Ascending aorta (tissue), 2 donors: ENCODE results near the gene CSNK2A1. TPM values are rescaled to one million over a fixed set of nuclear protein-coding genes. Genes with fewer than 3 reads are reported as not detected.
"Not testable (repeated sequence)": the region's sequence is repeated elsewhere in the genome, so short reads cannot be mapped to it uniquely, and the experiment has no call there.

Experiments used
- DNase-seq, 2 donors: peaks; one replicate each; pipeline ENCODE4 v3.0.0-alpha.2; 2019; ENCODE audit warnings: low spot score in 2 of 2
- H3K27ac ChIP-seq, 2 donors: fragments of 200-600 bp; sonication (generic); one replicate each; pipeline ENCODE4 v1.5.1; 2016 to 2017; ENCODE audit warnings: mild to moderate bottlenecking in 1 of 2
- H3K27me3 ChIP-seq: fragments of 200-600 bp; sonication (generic); one replicate; pipeline ENCODE4 v1.5.1; 2017
- H3K36me3 ChIP-seq, 2 donors: fragments of 200-600 bp; sonication (generic); one replicate each; pipeline ENCODE4 v1.5.1; 2016
- H3K4me1 ChIP-seq, 2 donors: fragments of 200-600 bp; sonication (generic); one replicate each; pipeline ENCODE4 v1.5.1; 2016 to 2017; ENCODE audit warnings: mild to moderate bottlenecking in 1 of 2
- H3K4me3 ChIP-seq, 2 donors: fragments of 200-600 bp; sonication (generic); one replicate each; pipeline ENCODE4 v1.5.1; 2016 to 2017; ENCODE audit warnings: mild to moderate bottlenecking in 1 of 2
- H3K9me3 ChIP-seq, 2 donors: fragments of 200-600 bp; sonication (generic); one replicate each; pipeline ENCODE4 v1.5.1; 2016
- CTCF ChIP-seq, 3 experiments: fragments of 200-600 bp in 2 of 3; fragments of 450-650 bp in 1 of 3; sonication (generic) in 2 of 3; IDR thresholded peaks; one replicate each; pipeline ENCODE4 v1.5.1; 2016 to 2019; ENCODE audit warnings: antibody characterized with exemption in 3 of 3, mild to moderate bottlenecking in 1 of 3, moderate library complexity in 1 of 3
- intact Hi-C: fragments of 100-400 bp; cut with DNase I; formaldehyde crosslinking; loops from one replicate; pipeline ENCODE4 v1.15.1; 2023
- total RNA-seq: library from RNA; depleted of rRNA; stranded (reverse); fragments of >200 nt; gene quantifications from one replicate; pipeline ENCODE4 v1.1.0, GENCODE V29; 2016

The CSNK2A1 gene
- total RNA-seq, 1 donor from 2014 or later: 74.1 TPM

GRCh38 chr20:519999-520398 is 23.6 kb downstream of the CSNK2A1 start:
- Histone ChIP-seq H3K9me3 (peaks cover 0 to 23% of the 10 kb centered on the region in 2 donors), H3K4me3 (no peak overlapping the region), H3K36me3 (peaks cover 4 to 38% of the 10 kb centered on the region in 2 donors), H3K27ac (no peak overlapping the region), H3K4me1 (peaks cover 0 to 5% of the 10 kb centered on the region in 2 donors), H3K27me3 (no peaks in the 10 kb centered on the region)
- intact Hi-C loops: no loop called here
- no peak for TF ChIP-seq CTCF (IDR thresholded peaks at IDR 0.05)
- DNase-seq: no peak

GRCh38 chr20:517221-517620 is 26.4 kb downstream of the CSNK2A1 start:
- H3K27me3 ChIP-seq: no peaks in the 10 kb centered on the region
- peaks cover 4 to 23% of the 10 kb centered on the region in 2 donors for H3K36me3 ChIP-seq
- intact Hi-C loops: no loop called here
- no peak overlapping the region for H3K4me3 ChIP-seq
- DNase-seq: no peak
- peaks cover 0 to 5% of the 10 kb centered on the region in 2 donors for H3K4me1 ChIP-seq
- H3K27ac ChIP-seq: no peak overlapping the region
- TF ChIP-seq CTCF (IDR thresholded peaks at IDR 0.05): no peak
- peaks cover 0 to 23% of the 10 kb centered on the region in 2 donors for H3K9me3 ChIP-seq

GRCh38 chr20:516799-517198 is 26.8 kb downstream of the CSNK2A1 start:
- no peak overlapping the region for H3K4me3 ChIP-seq
- H3K27me3 ChIP-seq: no peaks in the 10 kb centered on the region
- peaks cover 0 to 5% of the 10 kb centered on the region in 2 donors for H3K4me1 ChIP-seq
- H3K27ac ChIP-seq: no peak overlapping the region
- peaks cover 0 to 23% of the 10 kb centered on the region in 2 donors for H3K9me3 ChIP-seq
- DNase-seq: no peak
- intact Hi-C loops: no loop called here
- H3K36me3 ChIP-seq: peaks cover 4 to 19% of the 10 kb centered on the region in 2 donors
- no peak for TF ChIP-seq CTCF (IDR thresholded peaks at IDR 0.05)

- no peak overlapping the region for H3K27ac ChIP-seq
- DNase-seq: no peak
- TF ChIP-seq CTCF (IDR thresholded peaks at IDR 0.05): no peak
- H3K36me3 ChIP-seq: peaks cover 4 to 8% of the 10 kb centered on the region in 2 donors
- H3K4me3 ChIP-seq: no peak overlapping the region
- peaks cover 0 to 18% of the 10 kb centered on the region in 2 donors for H3K9me3 ChIP-seq
- intact Hi-C loops: no loop called here
- no peaks in the 10 kb centered on the region for H3K27me3 ChIP-seq
- peaks cover 0 to 5% of the 10 kb centered on the region in 2 donors for H3K4me1 ChIP-seq
Measured at GRCh38 chr20:515696-516095, 27.9 kb downstream of the CSNK2A1 start.

GRCh38 chr20:513429-513828 is 30.2 kb downstream of the CSNK2A1 start:
- Histone ChIP-seq H3K27me3 (no peaks in the 10 kb centered on the region), H3K9me3 (no peaks in the 10 kb centered on the region), H3K4me1 (peaks cover 0 to 5% of the 10 kb centered on the region in 2 donors), H3K27ac (no peak overlapping the region), H3K36me3 (no peaks in the 10 kb centered on the region), H3K4me3 (no peak overlapping the region)
- no peak for DNase-seq
- no peak for TF ChIP-seq CTCF (IDR thresholded peaks at IDR 0.05)
- intact Hi-C loops: no loop called here

GRCh38 chr20:510328-511057 is 33.1 kb downstream of the CSNK2A1 start:
- H3K4me3 ChIP-seq, DNase-seq, H3K4me1 ChIP-seq, intact Hi-C loops, H3K9me3 ChIP-seq, H3K27me3 ChIP-seq, H3K27ac ChIP-seq: not testable (repeated sequence)
- H3K36me3 ChIP-seq: peaks cover 14 to 20% of the 10 kb centered on the region in 2 donors

GRCh38 chr20:508364-508787 is 35.2 kb downstream of the CSNK2A1 start:
- DNase-seq, H3K9me3 ChIP-seq, H3K27ac ChIP-seq, H3K4me1 ChIP-seq, H3K4me3 ChIP-seq, intact Hi-C loops, H3K27me3 ChIP-seq: not testable (repeated sequence)
- H3K36me3 ChIP-seq: peaks cover 27 to 35% of the 10 kb centered on the region in 2 donors
